ENCODE data around the gene ANKRD13D.

ANKRD13D gene

DNA sequence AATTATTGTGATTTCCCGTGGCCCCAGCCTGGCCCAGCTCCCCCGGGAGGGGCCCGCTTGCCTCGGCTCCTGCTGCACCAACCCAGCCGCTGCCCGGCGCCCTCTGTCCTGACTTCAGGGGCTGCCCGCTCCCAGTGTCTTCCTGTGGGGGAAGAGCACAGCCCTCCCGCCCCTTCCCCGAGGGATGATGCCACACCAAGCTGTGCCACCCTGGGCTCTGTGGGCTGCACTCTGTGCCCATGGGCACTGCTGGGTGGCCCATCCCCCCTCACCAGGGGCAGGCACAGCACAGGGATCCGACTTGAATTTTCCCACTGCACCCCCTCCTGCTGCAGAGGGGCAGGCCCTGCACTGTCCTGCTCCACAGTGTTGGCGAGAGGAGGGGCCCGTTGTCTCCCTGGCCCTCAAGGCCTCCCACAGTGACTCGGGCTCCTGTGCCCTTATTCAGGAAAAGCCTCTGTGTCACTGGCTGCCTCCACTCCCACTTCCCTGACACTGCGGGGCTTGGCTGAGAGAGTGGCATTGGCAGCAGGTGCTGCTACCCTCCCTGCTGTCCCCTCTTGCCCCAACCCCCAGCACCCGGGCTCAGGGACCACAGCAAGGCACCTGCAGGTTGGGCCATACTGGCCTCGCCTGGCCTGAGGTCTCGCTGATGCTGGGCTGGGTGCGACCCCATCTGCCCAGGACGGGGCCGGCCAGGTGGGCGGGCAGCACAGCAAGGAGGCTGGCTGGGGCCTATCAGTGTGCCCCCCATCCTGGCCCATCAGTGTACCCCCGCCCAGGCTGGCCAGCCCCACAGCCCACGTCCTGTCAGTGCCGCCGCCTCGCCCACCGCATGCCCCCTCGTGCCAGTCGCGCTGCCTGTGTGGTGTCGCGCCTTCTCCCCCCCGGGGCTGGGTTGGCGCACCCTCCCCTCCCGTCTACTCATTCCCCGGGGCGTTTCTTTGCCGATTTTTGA is 3.3 kb upstream of the ANKRD13D start:
- DNase-seq: no peak

DNA sequence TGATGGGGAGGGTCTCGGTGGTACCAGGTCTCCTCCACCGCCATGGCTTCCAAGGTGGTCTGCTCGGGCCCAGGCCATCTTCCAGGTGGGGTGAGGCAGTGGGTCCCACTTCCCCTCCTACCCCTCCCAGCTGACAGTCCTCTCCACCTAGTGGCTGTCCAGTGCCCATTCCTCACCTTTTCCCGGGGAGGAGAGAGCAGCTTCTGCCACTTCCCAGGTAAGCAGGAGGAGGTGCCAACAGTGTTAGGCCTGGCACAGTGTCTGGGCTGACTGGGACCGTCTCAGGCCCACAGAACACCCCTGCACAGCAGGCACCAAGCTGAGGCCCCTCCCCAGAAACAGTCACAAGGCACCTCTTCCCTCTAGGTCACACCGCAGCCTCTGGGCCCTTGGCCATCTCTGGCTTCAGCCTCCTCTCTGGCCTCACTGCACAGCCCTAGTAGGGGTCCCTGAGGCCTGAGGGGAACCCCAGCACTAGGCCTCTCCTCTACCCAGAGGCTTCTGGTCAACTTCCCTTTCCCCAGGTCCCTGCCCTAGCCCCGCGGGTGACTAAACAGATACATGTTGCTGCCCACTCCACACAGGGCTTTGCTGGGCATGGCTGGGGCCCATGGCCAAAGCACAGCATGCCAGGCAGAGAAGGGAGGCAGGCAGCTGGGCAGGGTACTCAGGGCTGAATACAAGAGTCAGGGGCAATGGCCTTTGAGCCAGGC is 2.3 kb upstream of the ANKRD13D start:
- DNase-seq: peak in 7 of 56 donors; percentile 21 to 44 (median 33)

DNA sequence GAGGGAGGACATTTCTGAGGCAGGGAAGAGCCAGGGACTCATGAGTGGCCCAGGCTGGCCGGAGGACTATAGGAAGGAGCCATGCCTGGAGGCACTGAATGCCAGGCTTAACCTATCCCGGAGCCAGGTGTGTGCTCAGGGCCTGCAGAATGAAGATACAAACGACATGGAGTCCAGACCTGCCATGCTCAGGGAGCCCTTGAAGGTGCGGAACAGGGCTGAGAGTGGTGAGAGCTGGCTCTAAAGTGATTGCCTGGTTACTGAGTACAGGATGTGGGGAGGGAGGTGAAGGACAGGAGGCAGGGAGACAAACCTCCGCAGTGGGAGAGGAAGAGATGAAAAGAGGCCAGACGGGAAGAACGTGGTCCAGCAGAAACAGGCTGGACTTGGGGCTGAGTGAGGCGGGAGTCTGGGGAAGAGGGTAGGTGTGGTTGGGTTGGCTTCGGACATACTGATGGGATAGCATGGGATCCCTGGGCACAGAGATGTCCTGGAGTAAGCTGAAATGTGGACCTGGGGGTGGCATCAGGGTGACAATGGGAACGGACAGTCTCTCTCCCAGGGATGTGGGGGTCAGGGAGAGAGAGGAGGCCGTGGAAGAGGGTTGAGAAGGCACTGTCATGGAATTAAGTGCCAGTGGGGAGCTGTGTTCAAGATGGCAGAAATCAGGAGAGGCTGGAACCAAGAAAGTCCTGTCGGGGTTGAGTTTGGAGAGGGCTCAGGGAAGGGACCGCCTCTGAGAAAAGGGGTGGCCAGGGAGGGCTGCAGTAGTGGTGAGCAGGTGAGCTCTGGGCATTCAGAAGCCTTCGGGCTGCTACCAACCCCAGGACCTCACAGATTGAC is 1.5 kb upstream of the ANKRD13D start:
- DNase-seq: no peak

DNA sequence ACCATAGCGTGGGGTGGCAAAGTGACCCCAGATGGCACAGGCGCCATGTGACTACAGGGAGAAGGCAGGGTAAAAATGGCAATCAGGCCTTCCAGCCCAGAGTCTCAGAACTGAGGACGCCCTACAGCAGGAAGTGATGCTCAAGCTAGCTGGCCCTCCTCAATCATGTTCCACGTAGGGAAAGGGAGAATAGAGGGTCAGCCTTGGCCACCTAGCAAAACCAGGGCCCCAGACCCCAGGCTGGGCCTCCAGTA is 978 bp upstream of the ANKRD13D start:
- peak in 1 of 56 donors; percentile 54 for DNase-seq

DNA sequence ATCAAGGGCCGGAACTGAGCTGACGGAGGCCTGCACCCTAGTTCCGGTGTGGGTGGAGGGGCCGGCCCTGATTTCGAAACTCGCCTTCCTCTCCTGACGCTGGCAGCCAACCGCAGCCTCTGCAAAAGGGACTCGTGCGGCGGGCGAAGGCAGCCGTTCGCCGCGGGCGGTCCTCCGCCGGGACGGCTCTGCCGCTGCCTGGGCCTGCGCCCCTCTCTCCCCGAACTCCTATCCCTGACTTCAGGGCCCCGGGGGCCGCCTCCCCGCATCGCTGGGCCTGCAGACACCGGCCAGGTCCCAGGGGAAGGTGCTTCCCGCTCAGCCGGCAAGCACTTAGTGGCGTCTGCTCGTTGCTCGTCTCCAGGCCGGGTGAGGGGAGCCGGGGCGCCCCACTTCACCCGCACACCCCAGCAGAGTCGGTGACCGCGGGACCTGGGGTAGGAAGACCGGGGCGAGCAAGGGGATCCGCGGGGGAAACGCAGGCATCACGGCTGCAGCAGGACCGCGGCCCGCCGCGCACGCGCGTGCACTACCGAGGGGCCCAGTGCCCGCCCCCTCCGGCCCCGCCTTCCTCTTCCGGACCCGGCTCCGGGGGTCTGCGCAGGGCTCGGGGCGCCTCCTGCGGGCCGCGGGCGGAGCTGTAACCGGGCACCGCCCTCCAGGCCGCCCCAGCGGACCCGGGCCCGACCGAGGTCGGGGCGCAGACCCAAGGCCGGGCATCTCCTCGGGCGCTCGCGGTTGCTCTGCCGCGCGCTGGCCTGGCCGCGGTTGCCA is 464 bp upstream of the ANKRD13D start:
- DNase-seq: peak in 54 of 56 donors; percentile 28 to 93 (median 76)

DNA sequence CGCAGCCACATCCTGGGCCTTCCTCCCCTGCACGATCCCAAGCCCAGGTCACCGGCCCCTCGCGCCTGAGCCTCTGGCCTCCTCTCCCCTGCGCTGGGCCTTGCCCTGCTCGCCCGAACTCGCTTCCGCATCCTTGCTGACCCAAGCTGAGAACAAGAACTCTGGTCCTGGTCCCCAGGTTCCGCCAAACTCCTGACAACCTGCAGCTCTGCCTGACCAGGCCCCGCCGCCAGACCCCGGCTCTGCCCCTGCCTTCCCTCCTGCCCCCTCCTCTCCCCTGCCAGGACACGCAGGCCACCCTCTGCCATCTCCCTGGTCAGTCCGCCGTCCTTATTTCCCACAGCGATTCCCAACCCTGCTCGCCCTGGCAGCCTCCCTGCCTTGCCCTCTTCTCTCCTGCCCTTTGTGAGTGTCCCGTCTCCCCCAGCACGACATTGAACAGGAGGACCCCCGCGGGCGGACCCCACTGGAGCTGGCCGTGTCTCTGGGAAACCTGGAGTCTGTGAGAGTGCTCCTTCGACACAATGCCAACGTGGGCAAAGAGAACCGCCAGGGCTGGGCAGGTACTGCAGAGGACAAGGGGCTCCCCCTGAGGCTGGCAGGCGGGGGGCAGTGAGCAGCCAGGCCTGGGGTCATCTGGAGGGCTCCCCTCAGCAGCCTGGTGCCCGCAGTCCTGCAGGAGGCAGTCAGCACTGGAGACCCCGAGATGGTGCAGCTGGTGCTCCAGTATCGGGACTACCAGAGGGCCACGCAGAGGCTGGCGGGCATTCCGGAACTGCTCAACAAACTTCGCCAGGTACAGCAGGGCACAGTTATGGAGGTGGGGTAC is 762 bp downstream of the ANKRD13D start:
- peak in 3 of 56 donors; percentile 49 to 59 (median 58) for DNase-seq

DNA sequence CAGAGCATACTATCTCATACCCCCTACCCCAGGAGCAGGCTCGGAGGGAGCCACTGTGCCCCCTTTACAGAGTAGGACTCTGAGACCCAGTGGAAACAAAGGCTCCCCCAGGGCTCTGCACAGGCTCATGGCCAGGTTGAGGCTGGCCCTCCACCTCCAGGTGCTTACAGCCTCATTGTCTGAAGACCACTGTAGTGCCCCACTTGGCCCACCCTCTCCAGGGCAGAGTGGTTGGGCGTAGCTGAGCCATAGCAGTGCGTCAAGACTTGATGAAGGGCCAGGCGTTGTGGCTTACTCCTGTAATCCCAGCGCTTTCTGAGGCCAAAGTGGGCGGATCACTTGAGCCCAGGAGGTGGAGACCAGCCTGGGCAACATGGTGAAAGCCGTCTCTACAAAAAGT is 1.7 kb downstream of the ANKRD13D start:
- DNase-seq: no peak

DNA sequence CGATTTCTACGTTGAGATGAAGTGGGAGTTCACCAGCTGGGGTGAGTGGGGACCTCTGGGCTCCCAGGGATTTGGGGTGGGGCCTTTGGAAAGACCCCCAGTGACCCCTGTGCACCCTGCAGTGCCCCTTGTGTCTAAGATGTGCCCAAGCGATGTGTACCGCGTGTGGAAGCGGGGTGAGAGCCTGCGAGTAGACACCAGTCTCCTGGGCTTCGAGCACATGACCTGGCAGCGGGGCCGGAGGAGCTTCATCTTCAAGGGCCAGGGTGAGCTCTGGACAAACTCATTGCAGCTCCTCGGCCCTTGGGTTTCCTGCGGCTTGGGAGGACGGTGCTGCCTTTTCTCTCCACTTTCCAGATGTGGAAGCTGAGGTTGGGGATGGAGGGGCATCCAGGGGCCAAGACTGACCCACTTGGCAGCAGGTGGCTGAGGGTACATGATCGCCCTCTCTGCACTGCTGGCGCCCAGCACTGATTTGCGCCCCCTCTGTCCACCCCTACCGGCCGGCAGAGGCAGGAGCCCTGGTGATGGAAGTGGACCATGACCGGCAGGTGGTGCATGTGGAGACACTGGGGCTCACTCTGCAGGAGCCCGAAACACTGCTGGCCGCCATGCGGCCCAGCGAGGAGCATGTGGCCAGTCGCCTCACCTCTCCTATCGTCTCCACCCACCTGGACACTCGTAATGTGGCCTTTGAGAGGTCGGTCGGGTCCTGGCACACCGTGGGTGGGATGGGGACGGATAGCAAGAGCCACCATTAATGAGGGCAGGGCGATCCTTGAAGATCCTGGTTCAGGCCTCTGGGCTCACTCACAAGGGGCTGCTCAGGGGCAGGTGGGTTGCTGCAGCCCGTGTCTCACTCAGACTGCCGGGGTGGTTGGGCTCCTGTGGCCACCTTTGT is 2.6 kb downstream of the ANKRD13D start:
- DNase-seq: no peak

DNA sequence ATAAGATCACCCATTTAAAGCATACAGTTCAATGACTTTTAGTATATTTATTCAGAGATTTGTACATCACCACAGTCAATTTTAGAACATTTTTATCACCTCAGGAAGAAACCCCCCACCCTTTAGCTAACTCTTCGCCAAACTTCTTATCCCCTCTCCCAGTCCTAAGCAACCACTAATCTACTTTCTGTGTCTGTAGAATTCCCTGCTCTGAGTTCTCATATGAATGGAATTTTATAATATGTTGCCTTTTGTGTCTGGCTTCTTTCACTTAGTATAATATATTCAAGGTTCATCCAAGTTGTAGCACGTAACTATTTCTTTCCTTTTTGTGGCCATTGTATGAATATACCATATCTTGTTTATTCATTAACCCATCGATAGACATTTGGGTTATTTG is 3.6 kb downstream of the ANKRD13D start:
- no peak for DNase-seq

DNA sequence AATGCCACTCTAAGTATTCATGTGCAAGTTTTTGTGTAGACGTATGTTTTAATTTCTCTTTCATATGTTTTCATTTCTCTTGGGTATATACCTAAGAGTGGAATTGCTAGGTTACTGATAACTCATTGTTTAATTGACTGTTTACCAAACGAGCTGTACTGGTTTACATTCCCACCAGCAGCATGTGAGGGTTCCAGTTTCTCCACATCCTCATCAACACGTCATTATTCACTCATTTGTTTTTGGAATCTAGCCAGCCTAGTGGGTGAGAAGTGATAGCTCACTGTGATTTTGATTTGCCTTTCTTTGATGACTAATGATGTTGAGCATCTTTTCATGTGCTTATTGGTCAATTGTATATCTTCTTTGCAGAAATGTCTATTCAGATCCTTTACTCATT is 4.0 kb downstream of the ANKRD13D start:
- DNase-seq: no peak

DNA sequence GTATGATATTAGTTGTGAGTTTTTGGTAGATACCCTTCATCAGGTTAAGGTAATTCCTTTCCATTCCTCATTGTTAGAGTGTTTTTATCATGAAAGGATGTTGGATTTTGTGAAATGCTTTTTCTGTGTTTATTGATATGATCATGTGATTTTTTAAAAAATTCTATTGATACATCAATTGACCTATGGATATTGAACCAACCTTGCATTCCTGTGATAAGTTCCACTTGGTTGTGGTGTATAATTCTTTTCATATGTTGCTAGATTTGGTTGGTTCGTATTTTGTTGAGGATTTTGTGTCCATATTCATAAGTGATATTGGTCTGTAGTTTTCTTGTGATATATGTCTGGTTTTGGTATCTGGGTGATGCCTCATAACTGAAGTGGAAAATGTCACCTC is 6.7 kb downstream of the ANKRD13D start:
- no peak for DNase-seq

DNA sequence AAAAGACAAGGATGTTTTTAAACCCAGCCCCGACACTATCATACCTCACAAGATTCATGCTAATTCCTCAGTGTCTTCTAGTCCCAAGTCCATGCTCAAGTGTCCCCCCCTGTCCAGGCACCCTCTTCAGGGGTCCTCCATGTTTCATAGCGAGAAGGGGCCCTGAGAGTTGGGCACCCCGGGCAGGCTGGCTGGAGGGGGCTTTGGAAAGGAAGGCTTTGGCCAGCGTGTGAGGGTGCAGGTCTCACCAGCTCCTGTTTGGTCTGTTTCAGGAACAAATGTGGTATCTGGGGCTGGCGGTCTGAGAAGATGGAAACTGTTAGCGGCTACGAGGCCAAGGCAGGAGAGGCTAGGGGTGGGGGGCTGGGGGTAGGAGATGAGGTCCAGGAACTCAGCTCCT is 9.7 kb downstream of the ANKRD13D start:
- DNase-seq: no peak

DNA sequence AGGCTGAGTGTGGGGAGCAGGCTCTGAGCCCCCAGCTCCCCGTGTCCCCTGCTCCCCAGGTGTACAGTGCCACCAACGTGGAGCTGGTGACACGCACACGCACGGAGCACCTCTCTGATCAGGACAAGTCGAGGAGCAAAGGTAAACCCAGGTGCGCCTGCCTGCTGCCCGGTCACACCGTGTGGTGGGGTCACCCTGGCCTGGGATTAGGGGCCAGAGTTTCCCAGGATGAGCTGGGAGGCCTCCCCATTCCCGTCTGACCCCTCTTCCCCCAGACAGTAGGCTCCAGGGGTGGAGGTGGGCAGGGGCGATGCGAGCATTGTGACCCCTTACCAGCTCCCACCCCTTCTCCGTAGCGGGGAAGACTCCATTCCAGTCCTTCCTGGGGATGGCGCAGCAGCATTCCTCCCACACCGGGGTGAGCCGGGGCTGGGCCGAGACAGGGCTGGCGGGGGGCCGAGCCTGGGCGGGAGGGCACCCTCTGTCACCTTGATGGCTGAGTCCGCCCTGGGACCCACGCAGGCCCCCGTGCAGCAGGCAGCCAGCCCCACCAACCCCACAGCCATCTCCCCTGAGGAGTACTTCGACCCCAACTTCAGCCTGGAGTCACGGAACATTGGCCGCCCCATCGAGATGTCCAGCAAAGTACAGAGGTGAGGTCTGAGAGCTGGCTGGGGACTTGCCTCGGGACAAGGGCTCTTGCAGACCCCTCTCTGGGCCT is 10.5 kb downstream of the ANKRD13D start:
- no peak for DNase-seq

DNA sequence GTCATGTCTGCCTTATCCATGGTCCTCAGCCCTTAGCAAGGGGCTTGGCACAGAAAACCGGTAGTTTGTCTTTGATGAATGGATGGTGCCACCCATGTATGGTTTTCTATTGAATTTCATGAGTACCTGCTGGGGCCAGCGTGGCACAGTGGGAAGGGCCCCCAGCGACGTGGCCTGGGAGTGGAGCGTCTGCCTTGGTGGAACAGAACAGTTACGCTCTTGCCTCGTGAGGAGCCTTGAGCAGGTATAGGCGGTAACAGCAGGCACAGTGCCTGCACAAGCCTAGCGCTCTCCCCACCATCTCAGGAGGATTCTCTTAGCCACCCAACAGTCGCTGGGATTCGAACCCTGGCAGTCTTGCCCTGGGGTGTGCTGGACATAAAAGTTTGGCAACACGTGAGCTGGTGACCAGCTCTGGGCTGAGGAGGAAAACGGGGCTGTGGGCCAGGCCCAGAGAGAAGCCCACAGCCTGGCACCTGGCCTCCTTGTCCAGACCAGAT is 11.2 kb downstream of the ANKRD13D start:
- DNase-seq: no peak

DNA sequence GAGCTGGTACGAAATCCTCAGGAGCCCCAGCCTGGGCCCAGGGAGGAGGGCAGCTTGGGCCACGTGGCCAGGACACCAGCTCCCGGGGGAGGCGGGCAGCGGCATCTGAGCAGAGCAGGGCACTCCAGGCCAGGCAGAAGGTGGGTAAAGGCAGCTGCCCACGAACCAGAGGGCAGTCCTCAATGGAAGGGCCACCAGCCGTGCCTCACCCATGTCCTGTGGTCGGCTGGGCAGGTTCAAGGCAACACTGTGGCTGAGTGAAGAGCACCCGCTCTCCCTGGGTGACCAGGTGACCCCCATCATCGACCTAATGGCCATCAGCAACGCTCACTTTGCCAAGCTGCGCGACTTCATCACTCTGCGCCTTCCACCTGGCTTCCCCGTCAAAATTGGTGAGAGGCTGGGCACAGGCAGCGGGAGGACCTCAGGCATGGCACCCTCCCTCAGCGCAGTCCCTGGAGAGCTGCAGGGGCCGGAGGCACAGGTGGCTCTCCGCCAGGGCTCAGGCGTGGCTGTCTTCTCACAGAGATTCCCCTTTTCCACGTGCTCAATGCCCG is 11.7 kb downstream of the ANKRD13D start:
- no peak for DNase-seq

DNA sequence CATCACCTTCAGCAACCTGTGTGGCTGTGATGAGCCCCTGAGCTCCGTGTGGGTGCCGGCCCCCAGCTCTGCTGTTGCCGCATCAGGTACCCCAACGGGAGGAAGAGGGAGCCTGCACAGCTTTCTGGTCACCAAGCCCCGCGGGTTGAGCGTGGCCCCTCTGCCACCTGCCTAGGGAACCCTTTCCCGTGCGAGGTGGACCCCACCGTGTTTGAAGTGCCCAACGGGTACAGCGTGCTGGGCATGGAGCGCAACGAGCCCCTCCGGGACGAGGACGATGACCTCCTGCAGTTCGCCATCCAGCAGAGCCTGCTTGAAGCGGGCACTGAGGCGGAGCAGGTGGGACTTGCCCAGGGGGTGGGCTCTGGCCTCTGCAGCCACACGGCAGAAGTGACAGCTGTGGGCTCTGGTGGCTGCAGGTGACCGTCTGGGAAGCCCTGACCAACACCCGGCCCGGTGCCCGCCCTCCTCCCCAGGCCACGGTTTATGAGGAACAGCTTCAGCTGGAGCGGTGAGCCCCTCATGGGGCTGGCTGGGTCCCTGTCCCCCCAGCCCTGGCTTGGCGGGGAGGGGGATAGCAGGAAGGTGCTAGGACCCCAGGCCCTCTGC is 12.3 kb downstream of the ANKRD13D start:
- DNase-seq: no peak

DNA sequence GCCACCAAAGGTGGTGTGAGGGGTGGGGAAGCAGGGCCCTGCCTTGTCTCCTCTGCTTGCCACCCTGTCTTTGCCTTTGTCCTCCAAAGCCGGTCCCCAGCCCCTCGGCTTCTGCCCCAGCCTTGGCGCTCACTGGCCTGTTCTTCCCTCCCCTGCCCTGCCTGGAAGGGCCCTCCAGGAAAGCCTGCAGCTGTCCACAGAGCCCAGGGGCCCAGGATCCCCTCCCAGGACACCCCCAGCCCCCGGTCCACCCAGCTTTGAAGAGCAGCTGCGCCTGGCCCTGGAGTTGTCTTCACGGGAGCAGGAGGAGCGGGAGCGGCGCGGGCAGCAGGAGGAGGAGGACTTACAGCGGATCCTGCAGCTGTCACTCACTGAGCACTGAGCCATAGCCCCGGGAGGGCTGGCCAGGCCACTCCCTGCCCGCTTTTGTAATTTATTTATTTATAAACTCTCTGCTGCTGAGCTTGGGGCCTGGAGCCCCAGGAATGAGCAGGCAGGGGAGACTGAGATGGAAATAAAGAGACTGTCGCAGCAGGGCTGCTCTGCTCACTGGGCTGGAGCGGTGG is 12.9 kb downstream of the ANKRD13D start:
- DNase-seq: peak in 2 of 56 donors; percentile 12 to 50

Data from nucleus accumbens (tissue), 56 donors.